ENCODE data around the gene CCNT2.

DNA sequence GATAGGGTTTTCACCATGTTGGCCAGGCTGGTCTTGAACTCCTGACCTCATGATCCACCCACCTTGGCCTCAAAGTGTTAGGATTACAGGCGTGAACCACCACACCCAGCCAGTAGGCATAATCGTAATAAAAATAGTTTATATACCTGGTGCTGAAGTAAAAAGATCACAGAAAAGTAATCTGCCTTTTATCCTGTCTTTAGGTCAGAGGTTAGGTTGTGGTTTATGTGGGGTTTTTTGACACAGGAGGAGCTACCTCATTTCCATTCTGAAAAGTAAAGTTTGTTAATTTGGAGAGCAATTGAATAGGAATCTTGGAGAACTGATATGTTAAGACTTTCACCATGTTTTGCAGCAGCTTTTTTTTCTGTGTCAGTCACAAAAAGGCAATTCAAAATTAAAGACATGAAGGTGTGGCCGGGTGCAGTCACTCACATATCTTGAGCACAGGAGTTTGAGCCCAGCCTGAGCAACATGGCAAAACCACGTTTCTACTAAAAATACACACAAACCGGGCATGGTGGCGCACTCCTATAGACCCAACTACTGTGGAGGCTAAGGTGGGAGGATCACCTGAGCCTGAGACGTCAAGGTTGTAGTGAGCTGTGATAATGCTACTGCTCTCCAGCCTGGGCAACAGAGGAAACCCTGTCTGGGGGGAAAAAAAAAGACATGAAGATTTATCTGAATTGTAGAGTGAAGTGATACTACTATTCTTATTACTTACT, 31.5 kb downstream of the CCNT2 start:
- TF ChIP-seq, protein P1, sequence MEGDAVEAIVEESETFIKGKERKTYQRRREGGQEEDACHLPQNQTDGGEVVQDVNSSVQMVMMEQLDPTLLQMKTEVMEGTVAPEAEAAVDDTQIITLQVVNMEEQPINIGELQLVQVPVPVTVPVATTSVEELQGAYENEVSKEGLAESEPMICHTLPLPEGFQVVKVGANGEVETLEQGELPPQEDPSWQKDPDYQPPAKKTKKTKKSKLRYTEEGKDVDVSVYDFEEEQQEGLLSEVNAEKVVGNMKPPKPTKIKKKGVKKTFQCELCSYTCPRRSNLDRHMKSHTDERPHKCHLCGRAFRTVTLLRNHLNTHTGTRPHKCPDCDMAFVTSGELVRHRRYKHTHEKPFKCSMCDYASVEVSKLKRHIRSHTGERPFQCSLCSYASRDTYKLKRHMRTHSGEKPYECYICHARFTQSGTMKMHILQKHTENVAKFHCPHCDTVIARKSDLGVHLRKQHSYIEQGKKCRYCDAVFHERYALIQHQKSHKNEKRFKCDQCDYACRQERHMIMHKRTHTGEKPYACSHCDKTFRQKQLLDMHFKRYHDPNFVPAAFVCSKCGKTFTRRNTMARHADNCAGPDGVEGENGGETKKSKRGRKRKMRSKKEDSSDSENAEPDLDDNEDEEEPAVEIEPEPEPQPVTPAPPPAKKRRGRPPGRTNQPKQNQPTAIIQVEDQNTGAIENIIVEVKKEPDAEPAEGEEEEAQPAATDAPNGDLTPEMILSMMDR (conservative IDR thresholded peaks at IDR 0.05; ENCODE audit: low read length): no peak
- no peak for TF ChIP-seq EZH2phosphoT487 (IDR thresholded peaks at IDR 0.05; ENCODE audit: borderline replicate concordance)
